Stimulated activated CD8-positive, alpha-beta memory T cell treated with anti-CD3 and anti-CD28 coated beads, Interleukin-7, amount 100 ng/mL, for 48 hours (primary cell): ENCODE measurements around the gene PNMA8A.
"Not testable (repeated sequence)": the region's sequence is repeated elsewhere in the genome, so short reads cannot be mapped to it uniquely, and the experiment has no call there.

Experiments
- DNase-seq, 2 donors: peaks; one replicate each; pipeline ENCODE4 v3.0.0-alpha.2; 2020; ENCODE audit warnings: low read depth in 1 of 2; ENCODE audit errors: extremely low read depth in 1 of 2

Gene PNMA8A, protein sequence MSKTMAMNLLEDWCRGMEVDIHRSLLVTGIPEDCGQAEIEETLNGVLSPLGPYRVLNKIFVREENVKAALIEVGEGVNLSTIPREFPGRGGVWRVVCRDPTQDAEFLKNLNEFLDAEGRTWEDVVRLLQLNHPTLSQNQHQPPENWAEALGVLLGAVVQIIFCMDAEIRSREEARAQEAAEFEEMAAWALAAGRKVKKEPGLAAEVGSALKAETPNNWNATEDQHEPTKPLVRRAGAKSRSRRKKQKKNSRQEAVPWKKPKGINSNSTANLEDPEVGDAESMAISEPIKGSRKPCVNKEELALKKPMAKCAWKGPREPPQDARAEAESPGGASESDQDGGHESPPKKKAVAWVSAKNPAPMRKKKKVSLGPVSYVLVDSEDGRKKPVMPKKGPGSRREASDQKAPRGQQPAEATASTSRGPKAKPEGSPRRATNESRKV

DNA sequence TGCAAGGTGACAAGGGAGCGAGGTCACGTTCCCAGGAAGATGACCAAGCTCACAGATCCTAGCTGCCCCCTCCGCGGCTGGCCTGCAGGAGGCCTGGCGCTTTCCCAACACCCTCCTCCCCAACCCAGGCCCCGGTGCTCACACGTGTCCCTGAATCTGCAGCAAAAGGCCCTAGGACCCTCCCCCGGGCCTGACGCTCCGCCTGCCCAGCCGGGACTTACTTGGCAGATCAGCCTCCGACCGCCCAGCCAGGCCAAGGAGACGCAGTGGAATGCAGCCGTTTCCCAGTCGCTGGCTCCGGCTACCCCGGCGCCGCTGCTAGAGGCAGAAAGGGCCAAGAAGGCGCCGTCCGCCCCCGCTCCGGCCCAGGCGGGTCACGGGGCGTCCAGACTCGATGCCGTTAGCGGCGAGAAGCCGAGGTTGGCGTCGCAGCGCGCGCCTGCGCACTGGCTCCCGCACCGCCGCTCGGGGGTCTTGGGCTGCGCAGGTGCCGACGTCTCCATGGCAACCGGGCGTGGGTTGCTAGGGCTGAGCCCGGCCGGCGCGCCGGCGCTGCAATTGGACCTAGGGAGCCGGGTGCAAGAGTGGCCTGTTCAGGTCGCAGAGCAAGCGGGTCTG lies at the start of gene PNMA8A:
Gene PNMA8A, minus strand, starts transcription at position 448 of the 618 bp plus-strand sequence. CDS start 528 bp downstream, outside the sequence.
- DNase-seq: no peak

DNA sequence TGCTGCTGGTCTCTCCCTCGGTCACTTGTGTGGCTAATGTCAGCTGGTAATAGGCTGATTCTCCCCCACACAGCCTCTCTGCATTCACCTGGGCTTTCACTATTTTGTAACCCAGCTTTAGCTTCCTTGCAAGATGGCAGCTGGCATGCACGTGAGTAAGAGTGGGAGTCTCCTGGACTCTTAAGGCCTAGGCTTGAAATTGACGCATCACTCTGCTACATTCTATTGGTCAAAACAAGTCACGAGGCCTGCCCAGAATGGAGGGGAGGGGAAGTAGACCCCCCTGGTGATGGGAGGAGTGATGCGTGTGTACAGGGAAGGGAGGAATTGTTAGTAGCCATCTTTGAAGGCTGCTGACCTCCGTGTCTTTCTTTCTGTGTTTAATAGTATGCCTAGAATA lies 49.3 kb upstream of the PNMA8A start:
- DNase-seq: no peak

DNA sequence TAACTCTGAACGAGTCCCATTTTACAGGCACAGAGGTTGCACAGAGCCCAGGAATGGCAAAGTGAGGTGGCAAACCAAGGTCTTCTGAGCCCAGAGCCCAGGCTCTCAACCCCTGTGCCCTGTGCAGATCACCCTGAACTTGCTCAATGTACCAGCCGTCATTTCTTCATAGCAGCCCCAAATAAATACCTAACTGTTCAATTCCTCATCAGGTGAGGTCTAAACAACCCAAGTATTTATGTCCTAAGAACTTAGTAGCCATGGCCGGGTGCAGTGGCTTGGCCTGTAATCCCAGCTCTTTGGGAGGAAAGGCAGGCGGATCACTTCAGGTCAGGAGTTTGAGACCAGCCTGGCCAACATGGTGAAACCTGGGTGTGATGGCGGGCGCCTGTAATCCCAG lies 46.1 kb upstream of the PNMA8A start:
- no peak for DNase-seq

DNA sequence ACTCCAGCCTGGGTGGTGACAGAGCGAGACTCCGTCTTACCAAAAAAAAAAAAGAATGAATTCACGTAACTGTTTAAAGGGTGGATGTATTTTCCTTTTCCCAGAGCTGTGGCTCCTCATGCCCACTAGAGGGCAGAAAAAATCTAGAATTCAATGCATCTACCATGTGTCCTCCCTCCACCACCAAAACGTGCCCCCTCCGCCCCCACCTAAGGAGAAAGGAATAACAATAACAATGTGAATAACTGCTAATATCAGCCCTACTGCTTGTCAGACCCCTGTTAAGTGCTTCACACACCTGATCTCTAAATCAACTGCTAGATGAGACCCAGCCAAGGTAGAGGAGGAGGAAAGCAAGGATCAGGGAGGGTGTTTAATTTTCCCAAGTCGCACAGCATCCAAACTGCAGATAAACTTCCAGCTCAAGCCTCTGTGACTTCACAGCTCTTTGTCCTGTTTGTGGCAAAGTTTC lies 44.6 kb upstream of the PNMA8A start:
- DNase-seq: no peak

DNA sequence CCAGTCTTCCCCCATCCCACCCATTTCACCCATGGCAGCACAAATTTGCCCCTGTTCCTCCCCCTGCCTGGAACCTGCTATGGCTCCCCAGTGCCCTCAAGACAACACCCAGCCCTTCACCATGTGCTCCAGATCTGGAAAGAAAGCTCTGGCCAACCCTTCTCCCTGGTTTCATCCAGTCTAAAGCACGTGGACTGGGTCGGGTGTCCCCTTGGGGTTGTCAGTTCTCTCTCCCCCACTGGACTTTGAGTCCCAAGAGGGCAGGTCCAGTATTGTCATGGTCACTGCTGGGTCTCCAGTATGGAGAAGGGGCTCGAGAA lies 43.9 kb upstream of the PNMA8A start:
- no peak for DNase-seq

DNA sequence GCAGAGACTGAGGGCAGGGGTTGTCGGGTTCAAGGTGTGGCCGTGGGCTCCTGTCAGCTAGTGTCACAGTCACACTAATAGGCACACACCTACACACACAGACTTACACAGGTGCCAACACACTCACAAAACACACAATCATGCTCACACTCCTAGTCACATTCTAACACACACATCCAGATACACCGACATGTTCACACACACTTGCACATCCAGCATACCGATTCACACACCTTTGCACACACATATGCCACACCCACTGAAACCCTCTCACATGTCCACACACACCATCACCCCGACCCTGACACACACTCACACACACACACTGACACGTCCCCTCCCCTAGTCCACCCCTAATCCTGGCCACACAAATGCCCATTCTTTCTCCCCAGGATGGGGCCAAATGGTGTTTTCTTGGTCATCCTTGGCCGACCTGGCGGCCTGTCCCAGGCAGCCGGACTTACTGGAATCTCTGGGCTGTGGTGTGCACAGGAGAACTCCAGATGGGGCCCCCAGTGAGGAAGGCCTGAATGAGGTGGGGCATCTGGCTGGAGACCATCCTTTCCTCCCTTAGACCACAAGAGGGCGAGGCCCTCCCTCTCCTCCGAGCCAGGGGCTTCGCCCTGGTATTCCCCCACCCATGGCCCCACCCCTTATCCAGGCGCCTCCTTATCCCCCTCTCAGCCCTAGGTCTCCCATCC lies 43.4 kb upstream of the PNMA8A start:
- no peak for DNase-seq

DNA sequence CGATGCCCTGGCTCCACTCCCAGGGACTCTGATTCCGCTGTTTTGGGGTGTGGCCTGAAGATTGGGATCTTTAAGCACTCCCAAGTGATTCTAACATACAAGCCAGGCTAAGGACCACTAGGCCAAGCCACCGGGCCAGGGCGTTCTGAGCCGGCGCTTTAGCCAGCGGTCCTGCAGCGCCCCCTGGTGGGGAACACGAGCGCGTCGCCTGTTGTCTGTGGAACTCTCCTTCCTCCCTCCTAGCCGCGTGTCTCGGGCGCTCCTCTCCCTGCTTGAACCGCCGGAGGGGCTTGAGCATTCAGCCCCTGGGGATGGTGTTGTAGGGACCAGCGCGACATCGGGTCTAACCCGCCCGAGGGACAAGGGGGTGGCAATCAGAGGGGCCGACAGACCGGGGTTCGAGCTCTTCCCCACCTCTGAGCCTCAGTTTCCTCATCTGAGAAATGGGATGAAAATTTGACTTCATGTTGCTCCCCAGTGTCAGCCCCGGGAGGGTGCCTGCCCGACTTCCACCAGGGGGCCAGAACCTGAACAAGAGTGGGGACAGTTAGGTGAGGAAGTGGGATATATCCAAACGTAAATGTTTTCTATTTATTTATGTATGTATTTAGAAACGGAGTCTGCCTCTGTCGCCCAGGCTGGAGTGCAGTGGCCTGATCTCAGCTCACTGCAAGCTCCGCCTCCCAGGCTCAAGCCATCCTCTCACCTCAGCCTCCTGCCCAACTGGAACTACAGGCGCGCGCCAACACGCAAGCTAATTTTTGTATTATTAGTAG lies 42.3 kb upstream of the PNMA8A start:
- peak; percentile 49 to 63 for DNase-seq

DNA sequence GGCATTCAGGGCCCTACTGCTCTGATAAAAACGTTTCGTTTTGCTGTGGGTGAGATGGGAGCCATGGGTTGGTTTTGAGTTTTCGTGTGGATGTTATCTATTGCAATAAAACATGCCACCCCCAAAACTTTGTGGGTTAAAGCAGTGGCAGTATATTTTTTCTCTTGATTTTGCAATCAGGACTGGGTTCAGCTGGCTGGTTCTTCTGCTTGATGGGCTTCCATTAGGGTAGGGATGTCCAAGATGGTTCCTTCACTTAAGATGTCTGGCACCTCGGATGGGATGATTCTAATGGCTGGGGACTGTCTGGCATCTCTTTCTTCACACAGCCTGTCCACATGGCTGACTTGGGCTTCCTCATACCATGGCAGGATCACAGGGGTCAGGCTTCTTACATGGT lies 39.9 kb upstream of the PNMA8A start:
- DNase-seq: no peak

DNA sequence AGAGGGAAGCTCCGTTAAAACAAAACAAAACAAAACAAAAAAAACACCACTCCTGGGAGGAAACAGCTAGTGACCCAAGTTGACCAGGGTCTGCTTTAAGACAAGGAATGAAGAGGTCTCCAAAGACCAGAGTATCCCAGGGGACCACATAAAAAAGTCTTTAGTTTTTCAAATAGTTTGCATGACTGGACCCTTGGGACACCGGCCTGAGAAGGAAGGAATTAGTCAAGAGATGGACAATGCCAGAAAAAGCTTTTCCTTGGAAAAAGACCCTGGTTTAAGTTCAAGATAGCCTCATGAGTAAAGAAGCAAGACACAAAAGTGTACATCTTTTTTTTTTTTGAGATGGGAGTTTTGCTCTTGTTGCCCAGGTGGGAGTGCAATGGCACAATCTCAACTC lies 36.8 kb upstream of the PNMA8A start:
- no peak for DNase-seq

DNA sequence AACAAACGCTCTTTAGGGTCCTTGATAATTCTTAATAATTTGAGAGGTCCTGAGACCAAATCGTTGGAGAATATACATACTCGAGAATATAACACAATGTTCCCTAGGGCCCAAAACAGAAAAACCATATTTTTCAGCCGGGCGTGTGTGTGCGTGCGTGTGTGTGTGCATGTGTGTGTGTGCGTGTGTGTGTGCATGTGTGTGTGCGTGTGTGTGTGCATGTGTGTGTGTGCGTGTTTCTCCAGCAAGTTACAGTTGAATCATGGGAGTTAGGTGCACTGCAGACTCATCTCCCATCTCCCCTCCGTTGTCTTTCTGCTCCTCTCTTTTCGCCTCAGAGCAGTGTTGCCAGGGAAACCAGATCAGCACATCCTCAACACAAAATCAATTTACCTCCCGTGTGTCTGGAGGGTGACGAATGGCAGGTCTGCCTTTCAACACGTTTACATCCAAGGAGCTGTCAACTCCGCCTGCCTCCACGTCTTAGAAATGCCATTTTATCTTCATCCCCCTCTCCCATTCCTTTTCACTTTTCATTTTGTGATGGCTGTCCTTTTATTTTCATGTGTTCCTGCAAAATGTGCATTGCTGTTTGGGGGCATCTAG lies 32.6 kb upstream of the PNMA8A start:
- no peak for DNase-seq

DNA sequence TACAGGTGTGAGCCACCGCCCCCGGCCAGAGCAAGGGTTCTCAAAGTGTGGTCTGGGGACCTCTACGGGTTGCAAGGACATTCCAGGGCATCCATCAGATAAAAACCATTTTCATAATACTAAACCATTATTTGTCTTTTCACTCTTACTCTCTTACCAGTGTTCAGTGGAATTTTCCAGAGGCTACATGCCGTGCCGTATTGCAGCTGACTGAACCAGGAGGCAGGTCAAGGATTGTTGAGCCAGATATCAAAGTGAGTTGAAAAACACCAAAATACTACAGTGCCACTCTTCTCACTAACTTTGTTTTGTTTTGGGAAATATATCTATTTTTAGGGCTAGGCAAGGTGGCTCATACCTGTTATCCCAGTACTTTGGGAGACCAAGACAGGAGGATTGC lies 31.5 kb upstream of the PNMA8A start:
- DNase-seq: no peak

DNA sequence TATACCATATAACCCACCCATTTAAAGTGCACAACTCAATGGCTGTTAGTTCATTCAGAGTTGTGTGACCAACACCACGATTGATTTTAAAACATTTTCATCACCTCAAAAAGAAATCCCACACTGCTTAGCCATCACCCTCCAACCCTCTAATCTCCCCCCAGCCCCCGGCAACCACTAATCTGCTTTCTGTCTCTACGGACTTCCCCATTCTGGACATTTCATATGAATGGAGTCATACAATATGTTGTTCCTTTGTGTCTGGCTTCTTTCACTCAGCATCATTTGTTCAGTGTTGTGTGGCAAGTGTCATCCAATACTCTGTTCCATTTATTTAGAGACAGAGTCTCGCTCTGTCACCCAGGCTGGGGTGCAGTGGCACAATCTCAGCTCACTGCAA lies 28.3 kb upstream of the PNMA8A start:
- no peak for DNase-seq

DNA sequence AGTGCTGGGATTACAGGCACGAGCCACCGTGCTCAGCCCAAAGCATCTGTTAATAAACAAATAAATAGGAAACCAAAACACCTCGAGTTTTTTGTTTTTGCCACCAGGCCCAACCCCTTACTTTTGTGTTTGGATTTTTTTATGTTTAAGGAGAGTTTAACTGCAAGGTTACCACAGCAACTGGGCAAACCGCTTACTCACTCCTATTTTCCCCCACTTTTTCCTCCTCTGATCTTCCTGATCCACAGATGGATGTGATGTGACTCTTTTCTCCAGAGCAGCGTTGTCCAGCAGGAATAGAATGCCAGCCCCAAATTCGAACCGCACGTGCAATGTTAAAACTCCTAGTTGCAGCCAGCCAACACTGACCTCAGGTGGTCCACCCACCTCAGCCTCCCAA lies 26.4 kb upstream of the PNMA8A start:
- no peak for DNase-seq

DNA sequence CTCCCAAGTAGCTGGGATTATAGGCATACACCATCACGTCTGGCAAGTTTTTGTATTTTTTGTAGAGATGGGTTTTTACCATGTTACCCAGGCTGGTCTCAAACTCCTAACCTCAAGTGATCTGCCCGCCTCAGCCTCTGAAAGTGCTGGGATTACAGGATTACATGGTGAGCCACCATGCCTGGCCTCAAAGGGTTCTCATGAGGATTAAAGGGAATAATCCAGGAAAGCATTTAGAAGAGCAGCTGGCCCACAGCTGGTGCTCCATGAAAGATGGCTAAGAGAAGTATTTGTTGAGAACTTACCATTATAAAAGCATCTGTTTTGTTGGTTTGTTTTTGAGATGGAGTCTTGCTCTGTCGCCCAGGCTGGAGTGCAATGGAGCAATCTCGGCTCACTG lies 25.5 kb upstream of the PNMA8A start:
- DNase-seq: not testable (repeated sequence)

DNA sequence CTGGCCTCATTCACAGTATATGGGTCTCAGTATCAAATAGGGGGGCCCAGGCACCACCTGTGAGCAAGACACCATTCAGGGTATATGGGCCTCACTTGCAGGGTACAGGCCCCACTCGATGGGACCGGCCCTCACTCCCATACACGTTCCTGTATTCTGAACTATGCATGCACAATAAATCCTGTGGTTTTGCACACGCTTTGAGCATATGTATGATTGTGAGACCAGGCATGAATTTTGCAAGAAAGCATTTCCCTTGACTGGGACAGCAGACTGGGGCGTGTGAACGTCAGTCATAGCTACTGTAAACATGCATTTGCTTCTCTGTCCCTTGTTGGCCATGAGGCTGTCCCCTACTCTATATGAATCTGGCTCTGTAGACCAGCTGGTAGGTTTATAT lies 24.9 kb upstream of the PNMA8A start:
- DNase-seq: no peak

DNA sequence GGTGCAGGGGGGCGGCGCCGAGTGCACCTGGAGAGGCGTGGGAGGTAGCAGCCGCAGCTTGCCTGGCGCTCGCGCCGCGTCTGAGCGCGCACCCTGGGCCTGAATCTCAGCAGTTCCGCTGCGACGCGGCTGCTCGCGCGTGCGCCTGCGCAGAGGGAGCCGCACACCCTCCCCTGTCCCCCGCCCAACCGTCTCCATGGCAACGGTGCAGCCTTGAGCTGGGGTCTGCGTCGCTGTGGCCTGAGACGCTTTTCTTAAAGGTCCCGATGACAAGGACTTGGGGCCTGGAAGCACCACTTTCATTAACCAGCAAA lies 24.4 kb upstream of the PNMA8A start, which contains the start of gene PNMA8B:
Gene PNMA8B, minus strand, starts transcription at position 82 of the 314 bp plus-strand sequence. CDS start 402 bp downstream, outside the sequence.
- no peak for DNase-seq

DNA sequence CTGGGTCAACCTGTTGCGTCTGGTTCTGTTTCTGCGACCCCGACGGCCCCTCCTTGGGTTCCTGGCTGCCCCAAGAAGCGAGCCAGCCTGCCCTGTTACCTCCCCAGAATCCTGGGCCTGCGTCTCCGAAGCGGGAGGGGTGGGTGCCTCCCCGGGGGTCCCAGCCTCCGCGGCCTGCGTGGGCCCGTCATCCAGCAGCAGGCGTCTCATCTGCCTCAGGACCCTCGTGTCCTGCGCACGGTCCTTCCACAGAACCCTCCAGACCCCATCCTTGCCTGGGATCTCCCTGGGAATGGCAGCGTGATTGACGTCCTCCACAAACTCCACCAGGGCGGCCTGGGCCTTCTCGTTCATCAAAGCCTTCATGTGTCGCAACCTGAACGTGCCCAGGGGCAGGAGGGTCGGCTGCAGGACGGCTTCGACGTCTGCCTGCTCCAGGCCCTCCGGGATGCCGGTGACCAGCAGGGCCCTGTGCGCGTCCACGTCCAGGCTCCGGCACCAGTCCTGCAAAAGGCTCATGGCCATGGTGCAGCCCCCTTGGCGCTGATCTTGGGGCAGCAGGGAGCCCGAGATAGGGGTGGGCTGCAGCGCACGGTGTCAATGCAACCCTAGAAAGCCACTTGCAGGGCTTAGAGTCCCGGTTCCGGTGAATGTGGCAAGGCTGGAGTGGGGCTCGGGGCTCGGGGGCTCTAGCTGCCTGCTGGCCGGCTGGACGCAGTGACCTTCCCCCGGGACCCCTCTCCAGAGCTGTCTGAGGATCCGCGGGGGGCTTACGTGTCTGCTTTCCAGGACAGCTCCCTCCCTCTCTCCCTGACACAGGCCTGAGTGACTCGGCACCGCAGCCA lies 23.8 kb upstream of the PNMA8A start:
- no peak for DNase-seq

DNA sequence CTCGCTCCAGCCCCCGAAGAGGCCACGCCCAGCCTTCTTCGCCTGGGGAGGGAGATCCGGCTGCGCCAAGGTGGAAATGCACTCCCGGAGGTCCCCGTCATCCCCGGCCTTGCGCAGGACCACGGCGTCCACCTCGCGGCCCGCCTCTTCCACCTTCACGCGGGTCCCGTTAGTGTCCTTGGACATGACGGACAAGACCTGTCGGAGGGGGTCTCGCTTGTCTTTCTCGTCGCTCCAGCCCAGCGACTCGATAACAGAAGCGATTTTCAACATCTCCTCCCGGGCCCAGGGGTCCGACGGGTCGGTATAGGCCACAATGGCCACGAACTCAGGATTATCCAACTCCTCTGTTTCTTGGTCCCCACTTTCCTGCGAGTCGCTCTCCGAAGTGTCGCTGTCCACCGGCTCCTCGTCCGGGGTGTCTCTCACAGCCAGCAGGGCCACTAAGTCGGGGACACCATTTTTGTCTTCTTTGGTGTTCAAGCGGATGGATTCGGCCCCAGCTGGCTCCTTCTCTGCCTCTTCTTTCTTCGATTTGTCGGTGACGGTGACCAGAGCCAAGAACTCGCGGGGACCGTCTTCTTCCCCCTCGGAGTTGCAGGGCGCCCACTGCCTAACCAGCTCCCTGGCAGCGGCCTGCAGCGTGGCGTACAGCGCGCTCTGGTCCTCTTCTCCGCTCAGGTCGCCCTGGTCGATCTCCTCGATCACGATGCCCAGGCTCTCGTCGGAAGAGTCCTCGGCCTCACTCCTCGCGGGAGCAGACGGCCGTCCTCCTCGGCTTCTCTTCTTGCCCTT lies 23.0 kb upstream of the PNMA8A start:
- no peak for DNase-seq
